ENCODE results near the gene LSMEM2. TPM values are rescaled to one million over a fixed set of nuclear protein-coding genes. Genes with fewer than 3 reads are reported as not detected.

Gene LSMEM2
- polyA plus RNA-seq, 1 experiment, result not detected

DNA sequence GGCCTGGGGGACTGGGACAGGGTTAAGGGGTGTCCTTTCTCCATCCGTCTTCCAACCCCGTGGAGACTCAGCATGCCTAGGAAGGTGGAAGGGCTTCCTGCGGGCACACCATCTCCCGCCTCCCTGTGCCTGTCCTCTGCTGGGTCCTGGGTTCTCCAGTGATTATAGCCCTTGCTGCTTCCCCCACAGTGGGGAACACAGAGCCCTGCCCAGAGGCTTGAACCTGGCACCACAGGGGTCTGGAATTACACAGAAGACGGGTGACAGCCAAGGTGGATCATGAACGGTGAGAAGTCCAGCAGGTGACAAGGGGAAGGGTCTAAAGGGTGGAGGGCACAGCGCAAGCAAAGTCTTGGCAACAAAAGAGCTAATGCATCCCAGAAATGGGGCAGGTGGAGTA, 16.1 kb upstream of the LSMEM2 start:
- no peaks in the 10 kb centered on the region for H3K27me3 ChIP-seq (ENCODE audit: control insufficient read depth, insufficient read depth, low read length)
- no peak overlapping the region for H3K27ac ChIP-seq (ENCODE audit: low read depth, low read length)
- CTCF ChIA-PET, result interaction anchor here (1.0 to 2.8 kb wide), 3 partner anchors 12 to 36 kb away, joined by 3 to 22 read pairs (median 4); no protein-coding TSS in a partner anchor
- POLR2A ChIA-PET, result interaction anchor here (0.5 kb wide), 1 partner anchor 59 kb away, joined by 3 read pairs; no protein-coding TSS in a partner anchor
- no peaks in the 10 kb centered on the region; the same call in 1 of the 2 replicates for H3K9me3 ChIP-seq (ENCODE audit: control insufficient read depth, insufficient read depth, low read length)
- DNase-seq (ENCODE audit: low read depth, low spot score), result no peak
- TF ChIP-seq, protein P1, sequence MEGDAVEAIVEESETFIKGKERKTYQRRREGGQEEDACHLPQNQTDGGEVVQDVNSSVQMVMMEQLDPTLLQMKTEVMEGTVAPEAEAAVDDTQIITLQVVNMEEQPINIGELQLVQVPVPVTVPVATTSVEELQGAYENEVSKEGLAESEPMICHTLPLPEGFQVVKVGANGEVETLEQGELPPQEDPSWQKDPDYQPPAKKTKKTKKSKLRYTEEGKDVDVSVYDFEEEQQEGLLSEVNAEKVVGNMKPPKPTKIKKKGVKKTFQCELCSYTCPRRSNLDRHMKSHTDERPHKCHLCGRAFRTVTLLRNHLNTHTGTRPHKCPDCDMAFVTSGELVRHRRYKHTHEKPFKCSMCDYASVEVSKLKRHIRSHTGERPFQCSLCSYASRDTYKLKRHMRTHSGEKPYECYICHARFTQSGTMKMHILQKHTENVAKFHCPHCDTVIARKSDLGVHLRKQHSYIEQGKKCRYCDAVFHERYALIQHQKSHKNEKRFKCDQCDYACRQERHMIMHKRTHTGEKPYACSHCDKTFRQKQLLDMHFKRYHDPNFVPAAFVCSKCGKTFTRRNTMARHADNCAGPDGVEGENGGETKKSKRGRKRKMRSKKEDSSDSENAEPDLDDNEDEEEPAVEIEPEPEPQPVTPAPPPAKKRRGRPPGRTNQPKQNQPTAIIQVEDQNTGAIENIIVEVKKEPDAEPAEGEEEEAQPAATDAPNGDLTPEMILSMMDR (IDR thresholded peaks at IDR 0.05; ENCODE audit: low read depth, low read length), result no peak
- H3K4me3 ChIP-seq (ENCODE audit: low read depth, low read length), result no peak overlapping the region

DNA sequence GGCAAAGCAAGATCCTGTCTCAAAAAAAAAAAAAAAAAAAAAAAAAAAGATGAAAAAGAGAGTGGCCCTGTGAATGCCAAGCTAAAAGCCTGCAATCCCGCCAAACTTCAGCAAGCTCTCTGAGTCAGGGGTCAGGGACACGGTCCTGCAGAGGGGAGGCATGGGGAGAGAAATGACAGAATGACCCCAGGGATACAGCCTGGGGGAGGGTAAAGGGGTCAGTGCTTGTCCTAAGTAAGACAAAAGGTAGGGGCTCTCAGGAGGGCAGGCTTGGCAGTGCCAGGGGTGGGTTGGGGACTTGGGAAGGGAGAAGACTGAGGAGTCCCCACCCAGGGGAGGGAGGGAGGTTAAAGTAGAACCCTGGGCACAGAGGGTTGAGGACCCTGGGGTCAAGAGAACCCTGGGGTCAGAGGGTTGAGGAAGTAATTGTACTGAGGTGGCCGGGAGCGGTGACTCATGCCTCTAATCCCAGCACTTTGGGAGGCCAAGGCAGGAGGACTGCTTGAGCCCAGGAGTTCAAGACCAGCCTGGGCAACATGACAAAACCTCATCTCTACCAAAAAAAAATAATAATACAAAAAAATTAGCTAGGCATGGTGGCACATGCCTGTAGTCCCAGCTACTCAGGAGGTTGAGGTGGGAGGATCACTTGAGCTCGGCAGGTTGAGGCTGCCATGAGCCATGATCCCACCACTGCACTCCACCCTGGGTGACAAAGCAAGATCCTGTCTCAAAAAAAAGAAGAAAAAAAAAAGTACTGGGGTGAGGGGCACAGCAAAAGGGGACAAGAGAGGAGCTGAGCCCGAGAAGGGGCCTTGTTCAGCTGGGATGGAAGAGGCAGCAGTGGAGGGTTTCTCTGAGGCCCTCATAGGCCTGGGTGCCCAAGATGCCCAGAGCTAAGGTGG, 15.2 kb upstream of the LSMEM2 start:
- no peak for DNase-seq (ENCODE audit: low read depth, low spot score)
- ChIA-PET POLR2A (interaction anchor here (0.5 to 1.5 kb wide), 8 partner anchors 12 to 137 kb away, joined by 3 to 18 read pairs (median 4); partner anchors contain the start of genes GNAI2 and LSMEM2), CTCF (interaction anchor here (1.0 to 2.8 kb wide), 4 partner anchors 8 to 37 kb away, joined by 3 to 22 read pairs (median 4); no protein-coding TSS in a partner anchor)
- peak overlapping the region; percentile 81 for H3K27ac ChIP-seq (ENCODE audit: low read depth, low read length)
- H3K9me3 ChIP-seq (ENCODE audit: control insufficient read depth, insufficient read depth, low read length), result no peaks in the 10 kb centered on the region; the same call in 1 of the 2 replicates
- no peaks in the 10 kb centered on the region for H3K27me3 ChIP-seq (ENCODE audit: control insufficient read depth, insufficient read depth, low read length)
- H3K4me3 ChIP-seq (ENCODE audit: low read depth, low read length), result peak overlapping the region; percentile 10; the same call in 1 of the 2 replicates
- TF ChIP-seq, protein P1 (IDR thresholded peaks at IDR 0.05; ENCODE audit: low read depth, low read length), result no peak

DNA sequence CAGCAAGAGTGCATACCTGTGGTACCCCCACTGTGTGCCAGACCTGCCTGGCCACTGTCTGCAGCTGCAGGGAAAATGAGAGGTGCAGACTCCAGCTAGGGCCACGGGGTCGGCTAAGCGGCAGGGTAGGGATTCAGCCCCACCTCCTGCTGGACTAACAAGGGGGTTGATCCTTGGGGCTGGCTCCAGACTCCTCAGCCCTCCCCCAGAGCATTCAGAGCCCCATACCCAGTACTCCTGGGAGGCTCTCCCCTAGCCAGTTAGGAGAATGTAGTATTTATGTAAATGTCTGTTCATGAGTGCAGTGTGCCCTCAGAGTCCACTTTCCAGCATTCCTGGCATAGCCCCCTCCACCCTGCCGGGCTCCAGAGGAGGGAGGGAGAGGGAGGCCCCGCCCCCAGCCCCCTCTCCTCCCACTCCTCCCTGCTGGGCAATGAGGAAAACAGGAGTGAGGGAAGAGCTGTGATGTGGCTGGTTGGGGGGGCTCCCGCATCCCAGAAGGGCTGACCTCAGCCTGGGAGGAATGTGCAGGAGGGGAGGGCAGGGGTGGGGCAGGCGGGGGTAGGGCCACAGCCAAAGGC, 14.4 kb upstream of the LSMEM2 start:
- ChIA-PET CTCF (interaction anchor here (0.6 to 2.8 kb wide), 4 partner anchors 9 to 140 kb away, joined by 3 to 22 read pairs (median 4); no protein-coding TSS in a partner anchor), POLR2A (interaction anchor here (0.5 to 1.5 kb wide), 13 partner anchors 12 to 83 kb away, joined by 3 to 18 read pairs (median 4); partner anchors contain the start of genes GNAI2, HYAL3, LSMEM2 and NAA80)
- peak; percentile 91 for DNase-seq (ENCODE audit: low read depth, low spot score)
- Histone ChIP-seq H3K27ac (ENCODE audit: low read depth, low read length) (peak overlapping the region; percentile 84), H3K4me3 (ENCODE audit: low read depth, low read length) (peak overlapping the region; percentile 10; the same call in 1 of the 2 replicates), H3K9me3 (ENCODE audit: control insufficient read depth, insufficient read depth, low read length) (no peaks in the 10 kb centered on the region; the same call in 1 of the 2 replicates), H3K27me3 (ENCODE audit: control insufficient read depth, insufficient read depth, low read length) (no peaks in the 10 kb centered on the region)
- TF ChIP-seq, protein P1 (IDR thresholded peaks at IDR 0.05; ENCODE audit: low read depth, low read length), result no peak

GRCh38 chr3:50264964-50265485, 13.9 kb upstream of the LSMEM2 start:
- Histone ChIP-seq H3K9me3 (ENCODE audit: control insufficient read depth, insufficient read depth, low read length) (no peaks in the 10 kb centered on the region; the same call in 1 of the 2 replicates), H3K27ac (ENCODE audit: low read depth, low read length) (peak overlapping the region; percentile 84), H3K4me3 (ENCODE audit: low read depth, low read length) (no peak overlapping the region), H3K27me3 (ENCODE audit: control insufficient read depth, insufficient read depth, low read length) (no peaks in the 10 kb centered on the region)
- DNase-seq (ENCODE audit: low read depth, low spot score), result no peak
- ChIA-PET CTCF (interaction anchor here (0.6 to 2.8 kb wide), 3 partner anchors 18 to 141 kb away, joined by 3 to 22 read pairs (median 5); no protein-coding TSS in a partner anchor), POLR2A (interaction anchor here (0.5 to 1.5 kb wide), 13 partner anchors 12 to 84 kb away, joined by 3 to 18 read pairs (median 4); partner anchors contain the start of genes GNAI2, HYAL3, LSMEM2 and NAA80)
- TF ChIP-seq, protein P1 (IDR thresholded peaks at IDR 0.05; ENCODE audit: low read depth, low read length), result no peak

All from AG04450 (cell line).